HEK293 (cell line): Measurements from ENCODE around the gene CDK2AP2.

Source experiments
- CTCF ChIP-seq: fragments of 450-650 bp; formaldehyde crosslinking; IDR thresholded peaks from 2 replicates; pipeline ENCODE4 v1.5.1; 2016; ENCODE audit warnings: missing biosample characterization, missing genetic modification characterization
- PRDM1 ChIP-seq: fragments of 450-650 bp; formaldehyde crosslinking; IDR thresholded peaks from 2 replicates; pipeline ENCODE4; 2016; ENCODE audit warnings: missing biosample characterization, missing genetic modification characterization
- RBAK ChIP-seq: fragments of 450-650 bp; formaldehyde crosslinking; IDR thresholded peaks from 2 replicates; pipeline ENCODE4 v1.5.1; 2016; ENCODE audit warnings: missing biosample characterization, missing genetic modification characterization
- REPIN1 ChIP-seq: fragments of 450-650 bp; formaldehyde crosslinking; IDR thresholded peaks from 2 replicates; pipeline ENCODE4 v1.5.1; 2017; ENCODE audit warnings: missing biosample characterization, missing genetic modification characterization, low read depth
- SCRT2 ChIP-seq: fragments of 450-650 bp; formaldehyde crosslinking; IDR thresholded peaks from 2 replicates; pipeline ENCODE4 v1.5.1; 2016; ENCODE audit warnings: missing biosample characterization, missing genetic modification characterization
- ZBTB21 ChIP-seq: fragments of 450-650 bp; formaldehyde crosslinking; IDR thresholded peaks from 2 replicates; pipeline ENCODE4 v1.5.1; 2017; ENCODE audit warnings: missing biosample characterization, missing genetic modification characterization
- ZNF274 ChIP-seq, 2 experiments: fragments of 200-500 bp in 1 of 2; fragments of 450-650 bp in 1 of 2; sonication (Bioruptor generic) in 1 of 2; formaldehyde crosslinking in 1 of 2; IDR thresholded peaks; 2 replicates each; pipeline versions ENCODE4 v1.5.1 to v1.6.1; 2014 to 2016; ENCODE audit warnings: borderline replicate concordance in 1 of 2, inconsistent platforms in 1 of 2, low read length in 1 of 2, missing biosample characterization in 1 of 2, missing genetic modification characterization in 1 of 2
- ZNF362 ChIP-seq: fragments of 450-650 bp; formaldehyde crosslinking; IDR thresholded peaks from 2 replicates; pipeline ENCODE4 v1.5.1; 2016; ENCODE audit warnings: missing biosample characterization, missing genetic modification characterization
- ZNF423 ChIP-seq: fragments of 450-650 bp; formaldehyde crosslinking; IDR thresholded peaks from 2 replicates; pipeline ENCODE4 v1.5.1; 2016; ENCODE audit warnings: missing biosample characterization, missing genetic modification characterization
- ZNF433 ChIP-seq: fragments of 450-650 bp; formaldehyde crosslinking; IDR thresholded peaks from 2 replicates; pipeline ENCODE4 v1.5.1; 2016; ENCODE audit warnings: missing biosample characterization, missing genetic modification characterization, low read depth

- no peak for TF ChIP-seq RBAK (tag by site-specific recombination)
- TF ChIP-seq PRDM1 (tag by site-specific recombination) = no peak
- no peak for TF ChIP-seq SCRT2
- no peak for TF ChIP-seq ZNF362 (tag by site-specific recombination)
- no peak for TF ChIP-seq ZNF433
- no peak for TF ChIP-seq CTCF (tag by site-specific recombination)
- TF ChIP-seq ZNF423 (tag by site-specific recombination) = no peak
- TF ChIP-seq ZBTB21 (tag by site-specific recombination) = no peak
- no peak for TF ChIP-seq ZNF274 (IDR thresholded peaks at IDR 0.05; ENCODE audit: low read length)
- TF ChIP-seq ZNF274 (tag by site-specific recombination; IDR thresholded peaks at IDR 0.05; ENCODE audit: borderline replicate concordance) = no peak
- TF ChIP-seq REPIN1 (tag by site-specific recombination) = no peak
These were observed 34.2 kb upstream of the CDK2AP2 start for GRCh38 chr11:67542169-67542568.
